Measurements from ENCODE around the gene GALNTL6.

The GALNTL6 gene

DNA sequence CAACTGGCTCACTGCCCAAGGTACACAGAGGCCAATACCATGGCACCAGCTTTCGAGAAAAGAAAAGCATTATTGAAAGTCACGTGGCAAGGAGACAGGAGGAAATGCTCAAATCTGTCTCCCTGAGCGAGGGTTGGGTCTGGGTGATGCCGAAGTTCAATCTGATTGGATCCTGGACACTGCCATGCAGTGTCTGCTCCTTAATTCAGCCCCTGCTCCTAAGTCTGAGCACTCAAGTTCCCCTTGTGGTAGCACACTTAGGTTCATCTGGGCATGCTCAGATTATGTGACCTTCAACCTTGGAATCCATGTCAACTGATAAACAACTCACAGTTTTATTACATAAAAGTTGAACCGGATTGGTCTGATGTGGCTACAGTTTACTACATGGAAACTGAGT lies 842.9 kb downstream of the GALNTL6 start:
- FAIRE-seq: no peak

DNA sequence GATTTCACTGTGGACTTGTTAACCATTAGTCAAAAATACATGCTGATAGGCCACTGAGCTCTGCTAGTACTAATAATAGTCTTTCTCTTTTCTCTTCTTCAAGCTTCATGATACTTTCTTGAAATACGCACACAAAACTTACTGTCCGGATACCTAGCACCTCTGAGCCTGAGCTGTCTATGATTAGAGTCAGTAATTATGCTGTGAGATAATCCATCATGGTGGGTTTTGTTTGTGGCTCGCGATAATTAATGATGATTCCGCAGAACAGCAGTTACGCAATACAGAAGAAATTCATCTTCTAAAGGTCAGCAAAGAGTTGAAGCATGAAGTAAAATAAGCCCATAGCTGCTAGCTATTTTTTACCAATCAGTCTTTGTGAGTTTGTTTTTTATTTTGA lies 843.9 kb downstream of the GALNTL6 start:
- FAIRE-seq (no peak), DNase-seq (ENCODE audit: low spot score) (no peak)

More for the DNA sequence above, 842.9 kb downstream of the GALNTL6 start:
- no peak for DNase-seq (ENCODE audit: low spot score)

DNA sequence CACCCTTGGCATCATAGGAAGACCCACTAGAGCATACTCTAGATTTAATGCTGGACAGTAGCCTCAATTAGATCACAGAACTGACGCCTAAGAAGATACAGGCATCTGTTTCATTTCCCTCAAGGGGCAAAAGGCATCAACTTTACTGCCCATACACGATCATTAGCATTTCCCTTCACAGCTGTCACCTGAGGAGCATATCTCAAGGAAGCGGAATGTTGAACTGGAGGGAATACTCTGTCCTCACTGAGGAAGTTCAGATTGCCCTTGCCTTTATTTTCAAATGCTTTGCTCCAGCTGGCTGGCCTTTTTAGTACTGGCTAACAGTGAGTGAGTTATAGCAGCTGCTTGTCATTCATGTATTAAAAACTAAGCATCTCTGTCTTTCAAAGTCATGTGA lies 847.0 kb downstream of the GALNTL6 start:
- DNase-seq (ENCODE audit: low spot score): no peak
- no peak for FAIRE-seq

DNA sequence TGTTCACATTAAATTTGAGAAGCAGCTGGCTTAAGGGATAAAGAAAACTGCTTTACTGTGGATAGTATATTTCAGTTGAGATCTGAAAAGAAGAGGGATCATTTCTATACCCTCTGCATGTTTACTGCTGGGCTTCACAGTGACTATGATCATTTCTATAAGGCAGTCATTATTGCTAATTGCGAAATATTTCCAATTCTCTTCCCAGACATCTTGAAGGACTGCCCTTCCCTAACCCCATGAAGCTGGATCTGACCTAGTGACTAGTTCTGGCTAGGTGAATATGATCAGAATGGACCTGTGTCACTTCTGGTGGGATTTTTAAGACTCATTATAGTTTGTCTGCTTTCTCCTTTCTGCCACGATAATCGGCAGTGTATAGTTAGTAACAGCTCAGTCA lies 848.9 kb downstream of the GALNTL6 start:
- FAIRE-seq (no peak), DNase-seq (ENCODE audit: low spot score) (no peak)

DNA sequence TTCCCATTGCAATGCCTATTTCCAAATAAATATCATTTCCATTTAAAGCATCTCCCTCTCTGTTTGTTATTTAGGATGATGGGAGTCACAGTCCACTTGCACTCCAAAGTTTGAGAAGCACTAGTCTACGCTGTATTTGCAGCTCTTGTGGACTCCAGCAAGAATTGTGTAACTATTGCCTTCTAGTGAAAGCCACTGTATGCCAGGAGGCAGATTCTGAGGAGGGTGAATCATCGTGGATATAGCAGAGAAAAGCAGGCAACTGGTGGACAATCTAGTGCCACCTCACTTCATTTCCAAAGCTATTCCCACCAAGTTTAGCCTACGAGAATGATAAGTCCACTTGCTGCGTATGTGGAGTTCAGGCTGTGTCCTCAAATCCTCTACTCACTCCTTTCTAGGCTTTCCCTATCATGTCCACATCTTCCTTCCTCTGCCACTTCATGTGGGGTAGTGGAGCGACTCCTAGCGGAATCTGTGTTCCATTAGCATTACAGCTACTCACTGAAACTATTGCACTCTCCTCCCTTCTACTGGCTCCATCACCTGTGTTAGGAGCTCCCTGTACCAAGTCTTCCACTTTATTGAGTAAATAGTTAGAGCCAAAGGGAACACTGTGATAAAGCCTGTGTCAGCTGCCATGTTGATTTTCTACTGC lies 853.6 kb downstream of the GALNTL6 start:
- FAIRE-seq: no peak

DNA sequence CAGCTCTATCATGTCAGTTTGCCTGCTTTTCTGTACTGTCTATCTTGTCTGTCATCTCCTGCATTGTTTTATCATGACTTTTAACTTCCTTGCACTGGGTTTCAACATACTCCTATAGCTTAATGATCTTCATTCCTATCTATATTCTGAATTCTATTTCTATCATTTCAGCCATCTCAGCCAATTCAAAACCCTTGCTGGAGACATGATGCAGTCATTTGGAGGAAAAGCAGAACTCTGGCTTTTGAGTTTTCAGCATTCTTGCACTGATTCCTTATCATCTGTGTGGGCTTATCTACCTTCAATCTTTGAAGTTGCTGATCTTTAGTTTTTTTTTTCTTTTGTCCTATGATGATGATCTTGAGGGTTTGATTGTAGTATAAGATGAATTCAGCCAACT lies 861.6 kb downstream of the GALNTL6 start:
- DNase-seq (ENCODE audit: low spot score) (no peak), FAIRE-seq (no peak)

More for the DNA sequence above, 853.6 kb downstream of the GALNTL6 start:
- DNase-seq (ENCODE audit: low spot score): no peak

DNA sequence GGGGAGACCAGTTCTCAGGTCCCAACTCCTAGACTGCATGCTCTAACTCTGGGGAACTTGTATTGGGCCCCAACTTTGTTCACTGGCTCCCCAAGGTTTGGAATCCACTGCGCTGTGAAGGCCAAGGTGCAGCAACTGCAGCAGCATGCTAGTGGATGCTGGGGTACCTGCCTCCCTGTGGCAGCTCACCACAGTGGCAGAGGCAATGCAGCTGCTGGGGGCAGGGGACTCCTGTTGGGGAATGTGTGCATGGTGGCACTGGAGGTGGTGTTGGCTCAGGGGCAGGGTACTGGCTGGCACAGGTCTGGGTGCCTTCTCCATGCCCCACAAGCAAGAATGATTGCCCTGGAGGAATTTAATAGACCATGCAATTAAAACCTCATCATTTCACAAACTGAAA lies 862.0 kb downstream of the GALNTL6 start:
- FAIRE-seq (no peak), DNase-seq (ENCODE audit: low spot score) (no peak)

DNA sequence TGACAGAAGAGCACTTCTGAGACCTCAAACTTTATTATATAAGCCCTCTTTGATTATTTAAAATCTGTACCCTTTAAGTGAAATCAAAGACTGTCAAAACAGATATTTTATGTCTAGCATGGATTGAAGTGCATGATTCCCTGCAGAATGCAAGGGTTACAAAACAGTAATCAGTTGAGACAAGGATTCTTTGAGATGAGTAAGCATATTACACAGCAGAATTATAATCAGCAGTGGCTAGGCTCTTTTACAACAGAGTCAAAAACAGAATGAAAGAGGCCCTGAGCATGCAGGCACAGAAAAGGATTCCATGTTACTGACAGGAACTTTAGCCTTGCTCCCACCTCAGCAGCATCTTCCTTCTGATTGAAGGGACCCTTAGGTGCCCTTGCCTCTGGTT lies 867.5 kb downstream of the GALNTL6 start:
- DNase-seq (ENCODE audit: low spot score): no peak
- no peak for FAIRE-seq

DNA sequence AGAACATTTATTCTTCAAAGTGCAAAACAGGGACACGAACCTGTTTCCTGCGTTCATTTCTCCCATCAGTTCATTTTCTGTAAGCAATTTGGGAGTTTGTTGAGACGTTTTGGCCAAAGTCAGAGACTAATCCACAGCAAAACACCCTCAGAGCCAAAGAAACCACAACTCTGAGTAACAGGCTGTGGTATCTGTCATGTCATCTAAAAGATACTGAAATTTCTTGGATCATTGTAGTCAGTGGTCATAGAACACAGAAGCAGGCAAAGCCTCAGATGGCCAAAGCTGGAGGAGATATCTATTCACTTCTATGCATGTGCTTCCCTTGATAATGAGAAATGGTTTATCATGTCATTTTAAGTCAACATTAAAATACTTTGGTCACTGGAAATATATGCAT lies 869.8 kb downstream of the GALNTL6 start:
- FAIRE-seq: no peak

DNA sequence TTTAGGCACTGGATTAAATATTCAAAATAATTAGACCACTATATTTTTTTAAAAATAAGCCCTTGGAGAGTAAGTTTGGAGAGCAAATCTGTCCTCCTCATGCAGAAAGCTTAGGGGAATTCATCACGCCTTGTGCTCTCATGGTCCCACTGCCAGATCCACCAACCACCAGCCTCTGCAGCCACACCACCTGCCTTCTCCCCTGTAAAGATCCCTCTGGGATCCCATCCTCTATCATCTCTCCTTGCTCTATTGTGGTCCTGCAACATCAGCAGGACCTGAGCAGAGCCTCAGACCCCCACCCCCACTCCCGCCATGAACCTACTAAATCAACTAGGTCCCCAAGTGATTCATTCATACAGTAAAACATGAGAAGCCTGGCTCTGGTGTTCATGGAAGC lies 872.8 kb downstream of the GALNTL6 start:
- DNase-seq (ENCODE audit: low spot score): no peak
- no peak for FAIRE-seq

More for the DNA sequence above, 869.8 kb downstream of the GALNTL6 start:
- no peak for DNase-seq (ENCODE audit: low spot score)

DNA sequence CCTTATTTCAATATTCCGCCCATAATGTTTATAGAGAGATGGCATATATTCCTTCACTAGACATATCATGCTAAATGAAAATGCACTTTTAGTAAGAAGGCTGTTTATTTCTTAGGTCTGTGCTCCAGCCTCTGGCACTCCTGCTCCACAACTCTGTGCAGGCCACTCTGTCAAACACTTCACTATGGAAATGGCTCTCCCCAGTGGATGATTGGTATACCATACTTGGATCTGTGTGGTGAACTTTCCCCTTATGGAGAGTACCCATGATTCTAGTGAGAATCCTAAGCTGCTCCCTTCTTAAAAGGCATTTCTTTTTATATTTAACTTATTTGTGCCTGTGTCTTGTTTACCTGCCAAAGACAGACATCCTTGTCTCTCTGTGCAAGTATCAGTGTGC lies 875.3 kb downstream of the GALNTL6 start:
- FAIRE-seq (no peak), DNase-seq (ENCODE audit: low spot score) (no peak)

DNA sequence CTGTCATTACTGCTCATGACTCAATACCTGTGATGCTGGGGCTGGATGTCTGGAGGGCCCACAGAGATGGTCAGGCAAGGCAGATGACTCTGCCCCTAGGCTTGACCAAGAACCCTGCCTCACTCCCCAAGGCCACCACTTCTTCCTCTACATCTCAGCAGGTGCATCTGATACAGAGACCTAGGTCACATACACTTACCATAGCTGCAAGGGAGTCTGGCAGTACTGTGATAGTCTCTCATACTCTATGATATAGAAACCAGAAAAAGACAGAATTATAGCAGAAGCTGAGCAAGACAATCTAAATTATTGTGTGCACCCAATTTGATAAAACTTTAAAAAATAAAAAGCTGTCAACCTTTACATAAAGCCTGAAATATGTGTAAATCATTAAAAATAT lies 878.3 kb downstream of the GALNTL6 start:
- no peak for DNase-seq (ENCODE audit: low spot score)
- FAIRE-seq: no peak

DNA sequence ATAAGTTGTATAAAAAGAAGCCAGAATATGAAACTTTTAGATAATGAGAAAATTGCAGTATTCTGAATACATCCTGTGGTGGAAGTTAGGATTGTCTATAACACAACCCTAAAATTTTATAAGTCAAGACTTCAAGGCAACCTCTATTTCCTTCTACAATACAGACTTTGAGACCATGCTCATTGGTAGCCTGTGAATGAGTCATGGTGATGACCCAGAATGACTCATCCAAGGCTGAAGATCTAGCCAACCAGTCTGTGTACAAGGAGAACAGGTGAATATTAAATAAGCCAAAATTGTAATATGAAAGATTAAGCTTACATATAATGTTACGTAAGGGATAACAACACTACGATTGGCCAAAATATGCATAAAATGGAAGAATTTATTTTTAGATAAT lies 879.5 kb downstream of the GALNTL6 start:
- FAIRE-seq (no peak), DNase-seq (ENCODE audit: low spot score) (peak; percentile 4)

DNA sequence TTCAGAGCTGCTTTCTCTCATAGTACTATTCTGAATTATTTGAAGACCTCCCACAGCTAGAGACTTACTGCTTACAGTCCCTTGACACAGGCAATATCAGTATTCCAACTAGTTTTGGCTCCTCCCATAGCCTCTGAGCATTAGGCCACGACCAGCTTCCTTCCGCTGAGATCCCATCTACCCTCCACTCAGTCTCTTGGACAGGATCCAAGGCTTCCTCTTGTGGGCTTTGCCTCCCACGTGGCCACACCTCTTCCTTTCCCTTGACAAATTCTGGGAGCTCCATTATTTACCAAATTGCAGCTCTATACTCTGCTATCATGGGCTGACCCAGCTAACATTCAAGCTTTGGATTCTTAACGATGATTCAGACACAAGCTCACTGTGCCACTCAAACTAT lies 885.1 kb downstream of the GALNTL6 start:
- no peak for FAIRE-seq
- DNase-seq (ENCODE audit: low spot score): no peak

DNA sequence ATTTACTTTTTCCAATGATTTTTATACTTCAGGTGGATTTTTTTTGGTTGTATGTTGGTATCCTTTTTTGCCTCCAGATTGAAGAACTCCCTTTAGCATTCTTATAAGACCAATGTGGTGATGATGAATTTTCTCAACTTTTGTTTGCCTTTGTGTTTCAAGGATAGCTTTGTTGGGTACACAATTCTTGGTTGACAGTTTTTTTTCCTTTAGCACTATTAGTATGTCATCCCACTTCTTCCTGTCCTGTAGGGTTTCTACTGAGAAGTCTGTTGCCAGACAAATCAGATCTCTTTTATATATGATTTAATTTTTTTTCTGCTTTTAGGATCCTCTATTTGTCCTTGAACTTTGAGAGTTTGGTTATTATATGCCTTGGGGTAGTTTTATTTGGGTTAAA lies 892.4 kb downstream of the GALNTL6 start:
- no peak for DNase-seq (ENCODE audit: low spot score)
- FAIRE-seq: no peak

DNA sequence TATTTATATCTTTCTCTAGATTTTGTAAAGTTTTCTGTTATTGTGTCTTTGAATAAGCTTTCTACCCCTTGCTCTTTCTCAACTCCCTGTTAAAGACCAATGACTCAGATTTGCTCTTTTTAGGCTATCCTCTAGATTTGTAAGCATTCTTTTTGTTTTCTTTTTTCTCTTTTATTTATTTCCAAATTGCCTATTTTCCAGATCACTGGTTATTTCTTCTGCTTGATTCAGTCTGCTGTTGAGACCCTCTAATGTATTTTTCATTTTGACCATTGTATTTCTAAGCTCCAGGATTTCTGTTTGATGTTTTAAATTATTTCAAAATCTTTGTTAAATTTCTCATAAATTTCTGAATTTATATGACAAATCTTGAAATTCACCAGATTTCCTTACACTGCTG lies 892.8 kb downstream of the GALNTL6 start:
- no peak for DNase-seq (ENCODE audit: low spot score)
- FAIRE-seq: no peak

DNA sequence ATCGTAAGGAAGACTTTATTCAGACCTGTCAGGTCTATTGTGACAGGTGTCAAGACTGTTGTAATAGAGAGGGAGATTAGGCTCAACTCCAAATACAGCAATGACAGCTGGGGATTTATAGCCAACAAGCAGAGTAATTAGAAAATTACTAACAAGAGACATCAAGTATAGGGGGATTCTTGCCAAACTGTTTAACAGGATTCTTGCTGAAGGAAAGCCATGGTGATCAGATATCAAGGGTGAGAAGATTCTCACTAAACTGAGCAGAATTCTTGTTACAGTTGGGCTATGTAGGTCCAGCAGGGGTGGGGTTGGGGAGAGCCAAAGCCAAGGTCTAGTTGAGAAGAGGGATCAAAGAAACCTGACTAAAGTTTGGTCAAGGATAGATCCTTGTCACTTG lies 894.4 kb downstream of the GALNTL6 start:
- DNase-seq (ENCODE audit: low spot score): no peak
- no peak for FAIRE-seq

DNA sequence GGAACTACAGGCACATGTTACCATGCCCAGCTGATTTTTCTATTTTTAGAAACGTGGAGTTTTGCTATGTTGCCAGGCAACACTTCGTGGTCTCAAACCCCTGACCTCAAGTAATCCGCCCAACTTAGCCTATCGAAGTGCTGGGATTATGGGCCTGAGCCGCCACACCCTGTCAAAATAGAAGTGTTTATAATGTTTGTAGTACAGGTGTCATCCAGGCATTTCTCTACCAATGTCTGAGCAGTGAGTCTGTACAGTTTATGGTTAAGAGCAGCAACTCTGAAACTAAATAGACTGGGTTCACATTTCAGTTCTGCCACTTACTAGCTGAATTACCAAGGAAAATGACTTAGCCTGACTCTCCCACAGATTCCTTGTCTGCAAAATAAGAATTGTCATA lies 895.0 kb downstream of the GALNTL6 start:
- DNase-seq (ENCODE audit: low spot score): no peak

DNA sequence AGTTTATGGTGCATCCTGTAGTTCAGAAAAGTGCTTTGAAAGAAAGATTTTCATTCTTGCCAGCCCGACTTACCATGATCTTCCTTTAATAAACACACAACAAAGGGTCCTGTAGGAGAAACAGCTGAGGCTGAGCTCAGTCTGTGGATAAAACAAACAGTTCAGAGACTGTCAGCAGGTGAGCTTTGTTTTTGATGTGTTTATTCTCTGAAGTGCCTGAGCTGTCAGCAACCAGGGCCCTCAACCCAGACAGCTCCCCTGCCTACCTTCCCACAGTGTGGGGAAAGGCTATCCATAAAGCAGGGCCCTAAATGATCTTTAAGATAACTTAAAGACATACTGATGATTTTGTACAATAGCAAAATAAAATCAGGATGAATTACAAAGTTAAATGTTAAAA lies 896.2 kb downstream of the GALNTL6 start:
- FAIRE-seq (no peak), DNase-seq (ENCODE audit: low spot score) (no peak)

More for the DNA sequence above, 895.0 kb downstream of the GALNTL6 start:
- FAIRE-seq: no peak

DNA sequence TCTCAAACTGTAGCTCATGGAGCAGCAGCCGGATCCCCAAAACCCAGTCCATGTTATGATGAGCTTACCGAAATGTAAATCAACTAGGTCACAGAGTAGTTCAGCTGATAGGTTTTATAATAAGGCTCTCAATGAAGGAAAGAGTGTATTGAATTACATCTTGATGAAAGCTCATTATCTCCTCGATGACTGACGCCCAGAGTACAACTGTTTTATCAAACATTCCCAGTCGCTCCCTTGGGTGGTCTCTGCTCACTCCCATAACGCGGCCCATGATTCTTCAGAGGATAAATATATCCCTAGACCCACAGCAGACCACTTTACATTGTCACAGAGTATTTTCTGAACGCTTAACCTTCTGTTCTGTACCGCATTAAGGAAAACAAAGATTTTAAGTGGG lies 903.1 kb downstream of the GALNTL6 start:
- no peak for DNase-seq (ENCODE audit: low spot score)
- no peak for FAIRE-seq

DNA sequence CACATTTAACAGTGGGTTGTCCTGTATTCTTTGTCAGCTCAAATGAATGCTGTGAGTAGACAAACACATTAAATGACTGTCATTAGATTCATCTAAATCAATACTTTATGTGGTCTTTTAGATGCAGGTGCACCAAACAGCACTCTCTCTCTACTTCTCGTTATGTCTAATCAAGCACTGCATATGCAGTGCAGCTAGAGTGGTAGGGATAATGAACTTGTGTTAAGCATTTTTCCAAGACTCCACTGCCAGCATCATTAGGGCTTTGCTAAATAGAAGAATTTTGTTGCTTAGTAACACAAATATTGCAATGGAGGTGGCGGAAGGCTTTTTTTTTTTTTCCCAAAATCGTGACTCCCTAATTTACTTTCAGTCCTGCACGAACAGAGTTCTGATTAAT lies 908.5 kb downstream of the GALNTL6 start:
- no peak for FAIRE-seq
- DNase-seq (ENCODE audit: low spot score): no peak

DNA sequence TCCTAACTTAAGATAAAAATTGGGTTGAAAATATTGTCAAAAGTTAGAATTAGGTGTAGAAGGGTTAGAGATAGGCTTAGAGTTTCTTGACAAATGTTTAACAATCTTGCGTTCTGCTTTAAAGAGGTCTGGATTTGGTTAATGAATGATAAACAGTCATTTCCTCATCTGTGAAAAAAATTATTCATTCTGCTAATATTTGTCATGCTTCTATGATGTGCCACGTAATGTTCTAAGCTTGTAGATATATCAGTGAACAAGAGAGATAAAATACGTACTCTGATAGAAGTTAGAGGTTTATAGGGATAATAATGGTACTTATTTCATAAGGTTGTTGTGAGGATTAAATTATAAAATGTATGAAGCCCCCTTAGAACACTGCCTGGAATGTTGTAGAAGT lies 912.4 kb downstream of the GALNTL6 start:
- DNase-seq (ENCODE audit: low spot score): peak; percentile 68
- FAIRE-seq: peak; percentile 85

DNA sequence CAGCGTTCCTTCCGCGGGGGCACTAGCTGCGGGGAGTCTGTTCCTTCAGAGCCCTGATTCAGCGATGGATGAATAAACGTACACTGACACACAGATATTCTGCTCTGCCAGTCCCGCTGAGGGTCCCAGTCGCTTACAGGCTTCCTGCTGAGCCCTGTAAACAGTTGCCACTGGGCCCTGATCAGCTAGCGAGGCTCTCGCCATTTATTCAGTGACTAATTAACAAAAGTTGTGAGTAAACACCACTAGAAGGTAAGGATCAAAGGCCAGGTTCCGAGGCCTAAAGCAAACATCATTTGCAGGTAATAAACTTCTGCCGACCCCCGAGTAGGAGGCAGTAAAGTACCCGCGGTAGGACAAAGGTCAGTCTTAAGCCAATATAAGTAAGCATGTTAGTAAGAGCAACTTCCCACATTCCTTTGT lies 912.8 kb downstream of the GALNTL6 start:
- DNase-seq (ENCODE audit: low spot score) (peak; percentile 65), FAIRE-seq (no peak)

DNA sequence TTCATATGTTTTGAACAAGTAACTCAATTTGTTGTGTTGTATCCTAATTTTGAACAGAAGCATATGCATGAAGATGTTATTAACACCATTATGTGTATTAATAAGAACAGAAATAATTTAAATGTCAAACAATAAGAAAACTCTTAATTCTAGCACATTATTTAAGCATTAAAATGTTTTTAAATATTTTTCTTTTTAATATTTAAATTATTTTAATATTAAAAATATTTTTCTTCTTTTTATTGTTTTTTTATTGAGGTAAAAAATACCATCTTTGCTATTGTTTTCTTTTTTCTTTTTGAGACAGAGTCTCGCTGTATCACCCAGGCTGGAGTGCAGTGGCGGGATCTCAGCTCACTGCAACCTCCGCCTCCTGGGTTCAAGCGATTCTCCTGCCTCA lies 914.4 kb downstream of the GALNTL6 start:
- no peak for DNase-seq (ENCODE audit: low spot score)
- no peak for FAIRE-seq

All from RCC 7860 (cell line).